GM19324 (cell line): ENCODE results near the gene PALD1.
"Not testable (repeated sequence)": the region's sequence is repeated elsewhere in the genome, so short reads cannot be mapped to it uniquely, and the experiment has no call there.

Source experiments
- ATAC-seq: cut with Tn5 transposase; IDR thresholded peaks from one replicate; pipeline ENCODE4 v1.9.1; 2021; ENCODE audit warnings: mild to moderate bottlenecking, moderate library complexity; ENCODE audit not compliant: unreplicated experiment, low FRiP score

The PALD1 gene

GRCh38 chr10:70599319-70599718, 120.8 kb downstream of the PALD1 start:
- no peak for ATAC-seq

GRCh38 chr10:70599791-70600190, 121.2 kb downstream of the PALD1 start:
- ATAC-seq = no peak

- ATAC-seq = no peak
Measured at GRCh38 chr10:70600512-70601395, 122.2 kb downstream of the PALD1 start.

- ATAC-seq = no peak
Measured at GRCh38 chr10:70601746-70602145, 123.2 kb downstream of the PALD1 start.

GRCh38 chr10:70602665-70603448, 124.3 kb downstream of the PALD1 start, which contains the start of gene PRF1:
Gene PRF1 (minus strand): TSS chr10:70602741. CDS start chr10:70600902, 1,839 bp downstream.
- no peak for ATAC-seq

- no peak for ATAC-seq
Measured at GRCh38 chr10:70603449-70603801, 124.9 kb downstream of the PALD1 start.

- no peak for ATAC-seq
Measured at GRCh38 chr10:70604106-70604505, 125.5 kb downstream of the PALD1 start.

GRCh38 chr10:70605161-70605560, 126.6 kb downstream of the PALD1 start:
- ATAC-seq = no peak

- ATAC-seq = no peak
Measured at GRCh38 chr10:70607936-70608335, 129.4 kb downstream of the PALD1 start.

GRCh38 chr10:70613941-70614340, 135.4 kb downstream of the PALD1 start:
- no peak for ATAC-seq

- ATAC-seq = not testable (repeated sequence)
Measured at GRCh38 chr10:70614364-70614763, 135.8 kb downstream of the PALD1 start.

GRCh38 chr10:70615211-70615610, 136.6 kb downstream of the PALD1 start:
- ATAC-seq = no peak

- ATAC-seq = no peak
Measured at GRCh38 chr10:70615784-70616522, 137.4 kb downstream of the PALD1 start.

- ATAC-seq = no peak
Measured at GRCh38 chr10:70616761-70617160, 138.2 kb downstream of the PALD1 start.
